GM15510 (cell line): ENCODE data around the gene ABI3.

Experiments used
- POLR2A ChIP-seq: IDR thresholded peaks from 3 replicates; pipeline ENCODE4 v1.6.1; 2011; ENCODE audit warnings: borderline replicate concordance; ENCODE audit not compliant: insufficient read length; ENCODE audit errors: extremely low read depth

The ABI3 gene

GRCh38 chr17:49259663-49260010, 49.1 kb downstream of the ABI3 start:
- no peak for TF ChIP-seq POLR2A

- no peak for TF ChIP-seq POLR2A
These were observed 49.7 kb downstream of the ABI3 start for GRCh38 chr17:49260011-49260816.

DNA sequence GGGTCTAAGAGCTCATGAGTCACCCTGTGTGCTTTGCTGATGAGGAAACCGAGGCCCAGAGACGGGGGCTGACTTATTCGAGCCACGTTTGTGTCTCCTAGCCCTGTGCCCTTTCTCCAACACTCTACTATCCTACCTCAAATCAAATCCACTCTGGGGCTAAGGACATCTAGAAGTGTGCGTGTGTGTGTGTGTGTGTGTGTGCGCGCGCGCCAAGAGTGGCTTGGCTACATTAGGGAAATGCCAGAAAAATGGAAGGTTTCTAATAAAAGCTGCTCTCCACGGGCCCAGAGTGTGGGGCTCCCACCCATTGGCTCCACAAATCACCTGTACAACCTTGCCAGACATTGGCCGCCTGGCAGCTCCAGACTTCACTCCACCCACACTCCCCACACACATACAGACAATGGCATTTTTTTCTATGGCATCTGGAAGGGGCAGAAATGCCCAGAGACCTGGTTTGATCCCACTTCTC, 50.3 kb downstream of the ABI3 start:
- no peak for TF ChIP-seq POLR2A

DNA sequence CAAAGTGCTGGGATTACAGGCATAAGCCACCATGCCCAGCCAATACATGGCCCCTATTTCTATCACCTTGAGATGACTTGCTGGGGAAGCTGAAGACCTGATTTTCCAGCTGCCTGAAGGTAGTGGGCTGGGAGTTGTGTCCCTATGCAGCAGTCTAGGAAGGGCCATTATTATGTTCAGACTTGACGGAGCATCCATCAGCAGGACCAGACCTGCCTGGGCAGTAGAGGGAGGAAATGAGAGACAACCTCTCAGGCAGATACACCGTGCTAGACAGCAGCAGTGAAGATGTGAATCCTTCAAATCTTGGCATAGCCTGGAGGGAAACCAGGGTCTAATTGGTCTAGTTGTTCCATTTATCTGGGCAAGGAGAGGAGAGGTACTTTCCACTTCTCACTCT, 55.7 kb downstream of the ABI3 start:
- TF ChIP-seq POLR2A = no peak

DNA sequence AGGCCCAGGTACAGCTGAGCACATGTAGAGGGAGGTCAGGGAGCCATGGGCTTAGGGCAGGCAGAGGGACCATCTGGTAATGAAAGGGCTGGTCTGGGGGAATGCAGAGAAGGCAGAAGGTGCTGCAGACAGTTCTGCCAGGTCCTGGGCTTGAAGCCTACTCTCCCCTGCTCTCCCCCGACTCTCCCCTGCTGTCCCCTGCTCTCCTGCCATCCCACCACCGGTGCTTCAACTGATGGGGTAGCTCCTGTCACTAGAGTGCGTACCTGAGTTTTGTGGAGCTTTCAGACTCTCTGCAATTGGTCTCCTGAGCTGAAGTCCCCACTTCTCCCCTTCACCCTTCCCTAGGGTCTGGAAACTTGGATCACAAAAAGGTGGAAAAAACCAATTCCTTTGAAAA, 57.4 kb downstream of the ABI3 start:
- TF ChIP-seq POLR2A = no peak

- TF ChIP-seq POLR2A = no peak
These were observed 58.8 kb downstream of the ABI3 start for GRCh38 chr17:49269356-49269755.
